Measurements from ENCODE around the gene FYN.

GRCh38 chr6:111782192-111782809 is 91.0 kb downstream of the FYN start:
- no peak for TF ChIP-seq CTCF (conservative IDR thresholded peaks at IDR 0.05)
- TF ChIP-seq ZFX (IDR thresholded peaks at IDR 0.05), result no peak

All from C4-2B (cell line).